HepG2 (cell line): Measurements from ENCODE around the gene PCNT.

Experiments
- FOXK1 ChIP-seq: sonication (generic); formaldehyde crosslinking; IDR thresholded peaks from 2 replicates; pipeline ENCODE4 v1.4.0; 2020; ENCODE audit warnings: low read depth, missing genetic modification reagents, borderline replicate concordance
- HDAC6 ChIP-seq: fragments of 200-600 bp; sonication (generic); IDR thresholded peaks from 2 replicates; pipeline ENCODE4 v1.7.0; 2017; ENCODE audit warnings: mild to moderate bottlenecking, antibody characterized with exemption, low read length, low read depth
- MTF2 ChIP-seq: sonication (generic); formaldehyde crosslinking; IDR thresholded peaks from 2 replicates; pipeline ENCODE4 v1.5.0; 2020; ENCODE audit warnings: missing genetic modification reagents, borderline replicate concordance
- REST ChIP-seq, 2 experiments: IDR thresholded peaks; 2 replicates each; pipeline ENCODE4 v1.6.1; 2011 to 2012; ENCODE audit warnings: low read length in 2 of 2, borderline replicate concordance in 1 of 2, low read depth in 1 of 2, mild to moderate bottlenecking in 1 of 2, moderate library complexity in 1 of 2
- SMC3 ChIP-seq: IDR thresholded peaks from 2 replicates; pipeline ENCODE4 v1.6.1; 2011; ENCODE audit warnings: low read length, improper control_type of control experiment
- TF ChIP-seq, protein P1 (sequence below): sonication (generic); formaldehyde crosslinking; IDR thresholded peaks from 2 replicates; pipeline ENCODE4 v1.8.1; 2023; ENCODE audit warnings: mild to moderate bottlenecking, inconsistent platforms, moderate library complexity, missing genetic modification reagents, borderline replicate concordance
- TF ChIP-seq, protein P2 (sequence below): sonication (generic); formaldehyde crosslinking; IDR thresholded peaks from 2 replicates; pipeline ENCODE4 v1.5.0; 2020; ENCODE audit warnings: mild to moderate bottlenecking, missing genetic modification reagents, moderate library complexity
- TF ChIP-seq, protein P3 (sequence below): sonication (generic); formaldehyde crosslinking; IDR thresholded peaks from 2 replicates; pipeline ENCODE4 v1.5.0; 2020; ENCODE audit warnings: mild to moderate bottlenecking, low read depth, missing genetic modification reagents, borderline replicate concordance

- TF ChIP-seq REST (IDR thresholded peaks at IDR 0.05; ENCODE audit: borderline replicate concordance in 1 of 2, low read depth in 1 of 2, low read length in 2 of 2) (no peak), MTF2 (CRISPR knock-in tag) (no peak), FOXK1 (CRISPR knock-in tag) (no peak), SMC3 (no peak), HDAC6 (no peak)
- TF ChIP-seq, protein P1, sequence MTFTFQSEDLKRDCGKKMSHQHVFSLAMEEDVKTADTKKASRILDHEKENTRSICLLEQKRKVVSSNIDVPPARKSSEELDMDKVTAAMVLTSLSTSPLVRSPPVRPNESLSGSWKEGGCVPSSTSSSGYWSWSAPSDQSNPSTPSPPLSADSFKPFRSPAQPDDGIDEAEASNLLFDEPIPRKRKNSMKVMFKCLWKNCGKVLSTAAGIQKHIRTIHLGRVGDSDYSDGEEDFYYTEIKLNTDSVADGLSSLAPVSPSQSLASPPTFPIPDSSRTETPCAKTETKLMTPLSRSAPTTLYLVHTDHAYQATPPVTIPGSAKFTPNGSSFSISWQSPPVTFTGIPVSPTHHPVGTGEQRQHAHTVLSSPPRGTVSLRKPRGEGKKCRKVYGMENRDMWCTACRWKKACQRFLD (CRISPR knock-in tag): no peak
- TF ChIP-seq, protein P2, sequence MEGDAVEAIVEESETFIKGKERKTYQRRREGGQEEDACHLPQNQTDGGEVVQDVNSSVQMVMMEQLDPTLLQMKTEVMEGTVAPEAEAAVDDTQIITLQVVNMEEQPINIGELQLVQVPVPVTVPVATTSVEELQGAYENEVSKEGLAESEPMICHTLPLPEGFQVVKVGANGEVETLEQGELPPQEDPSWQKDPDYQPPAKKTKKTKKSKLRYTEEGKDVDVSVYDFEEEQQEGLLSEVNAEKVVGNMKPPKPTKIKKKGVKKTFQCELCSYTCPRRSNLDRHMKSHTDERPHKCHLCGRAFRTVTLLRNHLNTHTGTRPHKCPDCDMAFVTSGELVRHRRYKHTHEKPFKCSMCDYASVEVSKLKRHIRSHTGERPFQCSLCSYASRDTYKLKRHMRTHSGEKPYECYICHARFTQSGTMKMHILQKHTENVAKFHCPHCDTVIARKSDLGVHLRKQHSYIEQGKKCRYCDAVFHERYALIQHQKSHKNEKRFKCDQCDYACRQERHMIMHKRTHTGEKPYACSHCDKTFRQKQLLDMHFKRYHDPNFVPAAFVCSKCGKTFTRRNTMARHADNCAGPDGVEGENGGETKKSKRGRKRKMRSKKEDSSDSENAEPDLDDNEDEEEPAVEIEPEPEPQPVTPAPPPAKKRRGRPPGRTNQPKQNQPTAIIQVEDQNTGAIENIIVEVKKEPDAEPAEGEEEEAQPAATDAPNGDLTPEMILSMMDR: no peak
- TF ChIP-seq, protein P3, sequence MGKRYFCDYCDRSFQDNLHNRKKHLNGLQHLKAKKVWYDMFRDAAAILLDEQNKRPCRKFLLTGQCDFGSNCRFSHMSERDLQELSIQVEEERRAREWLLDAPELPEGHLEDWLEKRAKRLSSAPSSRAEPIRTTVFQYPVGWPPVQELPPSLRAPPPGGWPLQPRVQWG: no peak
Observed at GRCh38 chr21:46376856-46377453, 53.0 kb downstream of the PCNT start.
